Calu3 (cell line): ENCODE results near the gene RAB11FIP4. TPM values are rescaled to one million over a fixed set of nuclear protein-coding genes. Genes with fewer than 3 reads are reported as not detected.
A peak's percentile ranks its signal among the peaks of the same experiment; 100 is the strongest.

ENCODE experiments used
- BruUV-seq: library from RNA; stranded (reverse); fragments of 400-500 nt; replicated peaks from 2 replicates; lab custom pipeline; 2021; lab: Mats Ljungman, UMichigan
- CTCF ChIA-PET: fragments of 300-600 bp; sonication (Branson Sonifier 250); formaldehyde crosslinking; loops from one replicate; lab custom pipeline; 2022; ENCODE audit warnings: antibody characterized with exemption; lab: Charles Lee
- DNase-seq: peaks from one replicate; pipeline ENCODE4 v3.0.0; 2022
- H3K27ac Mint-ChIP-seq: one replicate; pipeline ENCODE4 v1.8.0; 2022; ENCODE audit warnings: mixed read lengths; ENCODE audit not compliant: unreplicated experiment
- H3K27me3 Mint-ChIP-seq: one replicate; pipeline ENCODE4 v1.8.0; 2022; ENCODE audit warnings: mixed read lengths; ENCODE audit not compliant: unreplicated experiment
- H3K36me3 Mint-ChIP-seq: one replicate; pipeline ENCODE4 v1.8.0; 2022; ENCODE audit warnings: mild to moderate bottlenecking, moderate library complexity, mixed read lengths; ENCODE audit not compliant: insufficient read depth, unreplicated experiment
- H3K4me1 Mint-ChIP-seq: one replicate; pipeline ENCODE4 v1.8.0; 2022; ENCODE audit warnings: mild to moderate bottlenecking, low read depth, mixed read lengths; ENCODE audit not compliant: unreplicated experiment
- H3K4me3 Mint-ChIP-seq: one replicate; pipeline ENCODE4 v1.8.0; 2022; ENCODE audit warnings: mild to moderate bottlenecking, low read depth, moderate library complexity, mixed read lengths; ENCODE audit not compliant: unreplicated experiment
- H3K9me3 Mint-ChIP-seq: one replicate; pipeline ENCODE4 v1.8.0; 2022; ENCODE audit warnings: low read depth, mixed read lengths; ENCODE audit not compliant: unreplicated experiment
- intact Hi-C: fragments of 100-400 bp; cut with micrococcal nuclease; formaldehyde crosslinking; loops from one replicate; pipeline ENCODE4 v1.10.0; 2022; ENCODE audit not compliant: unreplicated experiment
- total RNA-seq: library from RNA; stranded (reverse); gene quantifications from 2 replicates; pipeline ENCODE4 v1.2.3, GENCODE V29; 2022
- TF ChIP-seq, protein P1 (sequence below): fragments of 200-600 bp; IDR thresholded peaks from one replicate; pipeline ENCODE4 v1.8.0; 2022; ENCODE audit warnings: antibody characterized with exemption; ENCODE audit not compliant: unreplicated experiment

Gene RAB11FIP4
- total RNA-seq, 1 experiment from 2014 or later = 27.9 TPM

DNA sequence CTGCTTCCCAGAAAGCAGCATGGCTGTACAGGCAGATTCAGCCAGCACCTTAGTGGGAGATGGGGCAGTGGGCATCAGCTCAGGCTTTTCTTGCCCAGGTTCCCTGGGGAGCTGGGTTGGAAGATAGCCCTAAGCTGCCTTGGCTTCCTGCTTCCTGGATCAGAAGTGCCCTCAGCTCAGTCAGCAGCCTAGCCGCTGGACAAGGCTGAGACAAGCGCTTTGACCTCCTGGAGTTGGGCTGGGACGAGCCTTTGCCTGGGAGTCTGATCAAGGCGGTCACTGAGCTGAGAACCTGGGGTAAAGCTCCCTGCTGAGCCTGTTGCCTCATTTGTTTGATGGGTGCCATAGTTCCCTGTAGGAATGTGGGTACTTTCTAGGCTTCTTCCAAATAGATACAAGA lies 190.0 kb downstream of the RAB11FIP4 start:
- TF ChIP-seq, protein P1, sequence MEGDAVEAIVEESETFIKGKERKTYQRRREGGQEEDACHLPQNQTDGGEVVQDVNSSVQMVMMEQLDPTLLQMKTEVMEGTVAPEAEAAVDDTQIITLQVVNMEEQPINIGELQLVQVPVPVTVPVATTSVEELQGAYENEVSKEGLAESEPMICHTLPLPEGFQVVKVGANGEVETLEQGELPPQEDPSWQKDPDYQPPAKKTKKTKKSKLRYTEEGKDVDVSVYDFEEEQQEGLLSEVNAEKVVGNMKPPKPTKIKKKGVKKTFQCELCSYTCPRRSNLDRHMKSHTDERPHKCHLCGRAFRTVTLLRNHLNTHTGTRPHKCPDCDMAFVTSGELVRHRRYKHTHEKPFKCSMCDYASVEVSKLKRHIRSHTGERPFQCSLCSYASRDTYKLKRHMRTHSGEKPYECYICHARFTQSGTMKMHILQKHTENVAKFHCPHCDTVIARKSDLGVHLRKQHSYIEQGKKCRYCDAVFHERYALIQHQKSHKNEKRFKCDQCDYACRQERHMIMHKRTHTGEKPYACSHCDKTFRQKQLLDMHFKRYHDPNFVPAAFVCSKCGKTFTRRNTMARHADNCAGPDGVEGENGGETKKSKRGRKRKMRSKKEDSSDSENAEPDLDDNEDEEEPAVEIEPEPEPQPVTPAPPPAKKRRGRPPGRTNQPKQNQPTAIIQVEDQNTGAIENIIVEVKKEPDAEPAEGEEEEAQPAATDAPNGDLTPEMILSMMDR = no peak
- intact Hi-C loops = no loop called here
- H3K27me3 Mint-ChIP-seq = no peaks in the 10 kb centered on the region
- peaks cover 53% of the 10 kb centered on the region for H3K4me1 Mint-ChIP-seq
- no peak for DNase-seq
- peak overlapping the region; percentile 52 for H3K4me3 Mint-ChIP-seq
- CTCF ChIA-PET = interaction anchor here (0.5 to 1.7 kb wide), 6 partner anchors 15 to 261 kb away, joined by 3 to 9 read pairs (median 5); no protein-coding TSS in a partner anchor
- no TSS peak for BruUV-seq
- H3K9me3 Mint-ChIP-seq = no peaks in the 10 kb centered on the region
- peak overlapping the region; percentile 70 for H3K27ac Mint-ChIP-seq
- H3K36me3 Mint-ChIP-seq = peaks cover 15% of the 10 kb centered on the region

DNA sequence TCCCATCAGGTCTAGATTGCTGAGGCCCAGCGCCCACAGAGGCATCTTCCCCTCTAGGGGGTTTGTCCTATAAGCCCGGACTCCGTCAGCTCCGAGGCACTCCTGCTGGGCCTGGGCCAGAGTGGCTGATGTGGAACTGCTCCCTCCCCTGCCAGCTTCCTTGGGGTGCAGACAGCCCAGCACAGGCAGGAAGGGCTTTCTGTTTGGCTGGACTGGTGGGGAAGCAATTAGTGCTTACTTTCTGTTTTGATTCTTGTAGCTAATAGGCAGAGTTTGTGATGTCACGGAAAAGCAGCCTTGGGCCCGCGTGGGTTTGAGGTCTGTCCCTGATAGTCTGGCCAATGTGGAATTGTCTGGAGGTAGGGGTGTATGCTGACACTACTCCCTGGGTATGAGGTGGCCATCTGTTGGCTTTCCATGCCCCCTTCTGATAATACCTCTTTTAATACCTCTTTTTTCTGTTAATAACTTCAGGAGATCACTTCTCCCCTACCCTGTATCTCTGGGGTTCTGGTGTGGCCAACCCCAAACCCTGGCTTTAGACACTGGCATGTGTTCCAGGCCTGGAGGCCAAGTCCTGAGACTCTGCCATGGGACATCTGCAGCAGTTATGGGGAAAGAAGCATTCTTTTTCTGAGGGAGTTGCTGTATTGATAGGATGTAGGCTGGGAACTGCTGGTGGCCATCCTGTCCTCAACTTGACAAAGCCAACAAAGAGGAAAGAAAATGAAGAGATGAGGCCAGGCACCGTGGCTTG lies 190.9 kb downstream of the RAB11FIP4 start:
- H3K36me3 Mint-ChIP-seq = peaks cover 15% of the 10 kb centered on the region
- H3K4me1 Mint-ChIP-seq = peaks cover 53% of the 10 kb centered on the region
- no peak overlapping the region for H3K4me3 Mint-ChIP-seq
- no peaks in the 10 kb centered on the region for H3K27me3 Mint-ChIP-seq
- BruUV-seq = no TSS peak
- DNase-seq = no peak
- no peaks in the 10 kb centered on the region for H3K9me3 Mint-ChIP-seq
- intact Hi-C loops = no loop called here
- H3K27ac Mint-ChIP-seq = peak overlapping the region; percentile 70
- TF ChIP-seq, protein P1 = no peak
- CTCF ChIA-PET = interaction anchor here (0.5 to 0.6 kb wide), 2 partner anchors 118 to 618 kb away, joined by 5 to 6 read pairs; no protein-coding TSS in a partner anchor

DNA sequence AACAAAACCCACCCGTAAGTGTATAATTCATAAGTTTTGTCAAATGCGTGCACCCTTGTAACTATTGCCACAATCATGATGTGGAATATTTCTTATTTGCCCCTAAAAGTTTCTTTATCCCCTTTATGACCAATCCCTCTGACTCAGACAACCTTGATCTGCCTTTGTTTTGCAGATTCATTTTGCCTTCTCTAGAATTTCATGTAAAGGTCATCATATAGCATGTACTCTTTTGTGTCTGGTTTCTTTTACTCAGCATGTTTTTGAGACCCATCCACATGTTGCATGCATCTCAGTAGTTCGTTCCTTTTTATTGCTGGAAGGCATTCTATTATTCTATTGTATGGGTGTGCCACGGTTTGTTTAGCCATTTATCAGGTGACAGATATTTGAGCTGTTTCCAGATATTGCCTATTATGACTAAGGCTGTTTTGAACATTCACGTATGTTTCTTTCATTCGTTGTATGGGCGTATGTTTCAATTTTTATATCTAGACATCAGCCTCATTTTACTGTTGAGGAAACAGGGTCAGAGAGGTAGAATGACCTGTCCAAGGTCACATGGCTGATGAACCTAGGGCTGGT lies 192.4 kb downstream of the RAB11FIP4 start:
- Mint-ChIP-seq H3K4me3 (no peak overlapping the region), H3K27ac (no peak overlapping the region), H3K4me1 (peaks cover 52% of the 10 kb centered on the region), H3K9me3 (no peaks in the 10 kb centered on the region), H3K27me3 (no peaks in the 10 kb centered on the region), H3K36me3 (peaks cover 15% of the 10 kb centered on the region)
- TF ChIP-seq, protein P1 = no peak
- no TSS peak for BruUV-seq
- intact Hi-C loops = no loop called here
- CTCF ChIA-PET = no interaction called here
- DNase-seq = no peak

DNA sequence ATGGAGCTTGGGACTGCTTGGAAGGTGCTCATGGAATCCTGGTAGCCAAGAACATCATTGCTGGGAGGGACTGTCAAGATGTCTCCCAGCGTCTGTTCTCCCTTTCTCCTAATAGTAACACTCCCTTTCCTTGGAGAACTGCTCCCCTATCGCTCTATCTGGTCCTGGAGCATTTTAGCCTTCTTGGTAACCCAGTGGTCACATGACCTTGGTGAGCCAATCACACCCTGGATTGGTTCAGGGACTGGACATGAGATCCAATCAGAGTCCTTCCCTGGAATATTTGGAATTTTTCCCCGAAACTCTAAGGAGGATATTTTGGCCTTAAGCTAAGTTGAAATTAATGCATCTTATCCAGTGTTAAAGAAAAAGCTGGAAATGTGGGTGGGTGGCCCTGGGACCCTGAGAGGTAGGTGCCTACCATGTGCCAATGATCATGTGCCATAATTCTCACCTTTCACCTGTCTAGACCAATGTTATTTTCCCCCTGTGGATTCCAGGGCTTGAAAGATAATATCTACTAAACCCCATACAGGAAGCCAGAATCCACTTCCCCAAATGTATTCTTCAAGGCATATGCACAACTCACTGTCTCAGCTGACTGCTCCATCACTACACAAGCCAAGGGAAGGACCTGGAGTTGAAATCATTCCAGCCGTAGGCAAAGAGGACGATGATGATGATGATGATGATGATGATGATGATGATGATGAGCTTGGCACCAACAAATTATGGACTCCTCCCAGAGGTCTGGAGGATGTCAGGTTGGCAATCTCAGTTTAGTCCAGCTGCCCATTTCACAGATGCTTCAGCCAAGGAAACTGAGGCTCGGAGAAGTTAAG lies 193.2 kb downstream of the RAB11FIP4 start:
- no peak overlapping the region for H3K27ac Mint-ChIP-seq

More for the DNA sequence above, 193.2 kb downstream of the RAB11FIP4 start:
- DNase-seq = no peak
- intact Hi-C loops = no loop called here
- Mint-ChIP-seq H3K4me3 (no peak overlapping the region), H3K36me3 (peaks cover 15% of the 10 kb centered on the region), H3K27me3 (no peaks in the 10 kb centered on the region), H3K9me3 (no peaks in the 10 kb centered on the region), H3K4me1 (peaks cover 45% of the 10 kb centered on the region)
- TF ChIP-seq, protein P1 = no peak
- CTCF ChIA-PET = no interaction called here
- BruUV-seq = no TSS peak
